NCI-H2171 treated with DMSO at 0.1 percent for 48 hours (cell line): ENCODE measurements around the gene PPP1R1B.
A peak's percentile ranks its signal among the peaks of the same experiment; 100 is the strongest.

ENCODE experiments used
- DNase-seq: peaks from one replicate; lab custom pipeline; 2025; lab: John Stamatoyannopoulos, UW

Gene PPP1R1B

GRCh38 chr17:39600288-39600996, 26.3 kb upstream of the PPP1R1B start:
- DNase-seq: no peak

DNA sequence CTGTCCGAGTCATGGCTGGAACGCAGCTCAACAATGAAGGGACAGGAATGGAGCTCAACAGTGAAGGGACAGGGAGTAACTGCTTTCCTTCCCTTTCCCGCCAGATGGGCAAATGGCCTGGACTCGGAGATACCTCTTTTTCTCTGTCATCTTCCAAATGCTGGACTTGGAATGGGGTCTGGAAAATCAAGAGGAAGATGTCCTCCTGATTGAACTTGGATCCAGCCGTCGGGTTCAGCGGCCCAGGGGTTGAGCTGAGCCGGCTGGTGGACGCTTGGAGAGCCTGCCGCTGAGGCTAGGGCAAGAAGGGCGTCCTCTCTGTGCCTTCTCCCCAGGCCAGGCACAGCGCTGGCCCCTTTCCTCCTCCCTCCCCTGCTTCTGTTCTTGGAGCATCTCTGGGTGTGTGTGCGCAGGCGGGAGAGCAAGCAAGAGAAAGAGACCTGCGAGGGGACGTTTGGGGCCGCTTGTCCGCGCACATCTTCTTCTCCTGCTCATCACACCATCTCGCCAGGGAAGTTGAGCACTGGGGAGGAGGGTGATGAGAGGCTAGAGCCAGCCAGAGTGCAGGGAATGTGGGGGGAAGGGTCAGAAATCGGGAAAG, 25.7 kb upstream of the PPP1R1B start:
- DNase-seq: no peak

GRCh38 chr17:39601758-39602532, 24.8 kb upstream of the PPP1R1B start:
- DNase-seq: no peak

DNA sequence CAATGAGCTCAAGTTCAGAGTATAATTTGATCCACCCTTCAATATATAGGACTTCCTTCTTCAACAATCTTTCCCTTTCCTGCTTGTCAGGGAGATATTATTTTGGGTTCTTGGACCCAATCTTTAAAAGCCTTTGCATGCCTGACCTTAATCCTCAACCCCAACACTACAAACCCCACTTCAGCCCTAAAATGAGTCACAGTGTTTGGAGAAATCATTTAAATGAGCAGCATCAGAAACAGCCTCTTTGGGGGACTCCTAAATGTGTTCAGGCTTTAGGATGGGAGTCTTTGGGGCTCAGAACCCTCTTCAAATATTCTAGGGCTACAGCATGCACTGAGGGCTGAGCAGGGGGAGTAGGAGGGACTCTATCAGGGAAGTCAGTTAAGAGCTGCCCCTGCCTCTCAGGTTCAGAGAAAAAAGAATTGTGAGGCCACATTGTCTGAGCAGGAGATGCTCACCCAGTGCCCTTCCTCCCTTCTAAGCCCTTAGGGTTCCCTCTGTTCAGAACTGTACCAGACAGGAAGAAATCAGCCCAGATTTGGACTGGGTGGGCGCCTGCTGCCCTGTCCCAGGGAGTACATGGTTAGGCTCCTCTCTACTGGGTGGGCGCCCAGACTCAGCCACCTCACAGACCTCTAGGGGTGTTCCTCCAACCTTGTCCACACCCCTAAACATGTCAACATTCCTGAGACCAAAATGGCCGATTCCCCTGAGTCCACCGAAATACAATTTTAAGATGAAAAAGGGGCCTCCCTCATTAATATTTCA, 24.0 kb upstream of the PPP1R1B start:
- peak; percentile 14 for DNase-seq

- no peak for DNase-seq
These were observed 23.3 kb upstream of the PPP1R1B start for GRCh38 chr17:39603304-39604016.

DNA sequence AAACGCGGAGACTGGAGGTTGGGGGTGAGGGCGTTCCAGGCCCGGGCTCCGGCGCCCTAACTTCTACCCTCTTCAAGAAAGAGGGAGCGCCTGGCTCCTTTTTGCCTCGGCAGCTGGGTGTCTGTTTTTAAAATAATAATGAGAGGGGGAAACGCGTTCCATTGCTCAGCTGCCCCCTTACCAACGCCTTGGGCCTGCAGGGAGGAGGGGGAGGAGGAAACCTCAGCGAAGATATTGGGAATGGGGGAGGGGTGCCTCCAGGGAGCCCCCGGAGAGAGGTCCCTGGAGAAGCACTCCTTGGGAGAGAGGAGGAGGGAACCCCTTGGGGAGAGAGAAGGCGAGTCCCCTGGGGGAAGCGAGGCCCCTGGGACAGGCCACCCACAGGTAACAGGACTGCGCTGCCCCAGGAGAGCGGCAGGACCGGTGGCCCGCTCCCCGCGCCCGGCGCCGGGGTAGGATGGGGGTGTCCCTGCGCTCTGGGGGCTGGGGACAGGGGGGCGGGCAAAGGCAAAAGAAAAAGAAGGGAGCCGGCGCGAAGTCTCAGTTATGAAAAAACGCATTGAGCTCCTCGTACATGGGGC, 21.8 kb upstream of the PPP1R1B start:
- DNase-seq: peak; percentile 20

GRCh38 chr17:39605492-39606433, 21.0 kb upstream of the PPP1R1B start:
- no peak for DNase-seq

- DNase-seq: no peak
These were observed 20.2 kb upstream of the PPP1R1B start for GRCh38 chr17:39606434-39607056.

DNA sequence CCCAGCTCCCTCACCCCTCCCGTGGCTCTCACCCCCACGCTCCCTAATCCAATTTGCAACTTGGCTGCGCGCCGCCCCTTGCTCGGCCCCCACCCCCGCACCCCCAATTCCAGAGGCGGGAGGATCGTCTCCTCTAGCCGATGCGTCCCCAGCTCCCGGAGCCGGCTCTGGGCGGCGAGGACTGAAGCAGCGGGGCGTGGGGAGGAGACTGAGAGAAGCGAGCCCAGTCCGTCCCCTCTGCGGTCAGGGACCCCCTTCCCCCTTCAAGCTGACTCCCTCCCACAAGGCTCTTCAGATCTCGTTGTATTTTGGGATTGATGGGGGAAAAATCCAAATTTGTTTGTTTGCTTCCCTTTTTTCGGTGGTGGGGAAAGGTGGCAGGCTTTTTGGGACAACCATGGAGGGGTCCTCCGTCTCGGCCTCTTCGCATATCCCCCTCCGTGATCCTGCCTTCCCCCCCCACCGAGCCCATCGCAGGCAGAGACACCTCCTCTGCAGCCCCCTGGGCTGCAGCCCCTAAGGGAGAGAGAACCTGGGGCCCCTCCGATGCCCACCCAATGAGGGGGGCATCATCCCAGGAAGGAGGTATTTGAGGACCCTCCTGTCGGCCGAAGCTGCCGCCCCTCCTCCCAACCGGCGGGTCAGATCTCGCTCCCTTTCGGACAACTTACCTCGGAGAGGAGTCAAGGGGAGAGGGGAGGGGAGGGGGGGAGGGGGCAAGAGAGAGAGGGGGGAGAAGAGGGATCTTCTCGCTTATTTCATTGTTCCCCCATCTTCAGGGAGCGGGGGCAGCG, 19.5 kb upstream of the PPP1R1B start:
- peak; percentile 21 for DNase-seq

DNA sequence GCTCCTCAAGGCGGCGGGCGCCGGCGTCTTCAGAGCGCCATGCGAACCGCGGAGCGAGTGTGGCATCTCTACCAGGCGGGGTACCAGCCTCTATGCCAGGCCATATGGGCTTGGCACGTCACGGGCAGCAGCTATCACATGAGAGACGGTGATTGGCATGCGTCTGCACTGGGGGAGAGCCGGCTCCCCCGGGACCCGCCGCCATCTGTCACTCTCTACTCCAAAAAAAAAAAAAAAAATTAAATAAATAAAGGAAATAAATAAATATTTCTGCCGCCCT, 19.0 kb upstream of the PPP1R1B start, which contains the start of gene NEUROD2:
NEUROD2 (minus strand) TSS at position 70 of the 280 bp plus-strand sequence. CDS start 1,321 bp downstream, outside the sequence.
- DNase-seq: peak; percentile 94

DNA sequence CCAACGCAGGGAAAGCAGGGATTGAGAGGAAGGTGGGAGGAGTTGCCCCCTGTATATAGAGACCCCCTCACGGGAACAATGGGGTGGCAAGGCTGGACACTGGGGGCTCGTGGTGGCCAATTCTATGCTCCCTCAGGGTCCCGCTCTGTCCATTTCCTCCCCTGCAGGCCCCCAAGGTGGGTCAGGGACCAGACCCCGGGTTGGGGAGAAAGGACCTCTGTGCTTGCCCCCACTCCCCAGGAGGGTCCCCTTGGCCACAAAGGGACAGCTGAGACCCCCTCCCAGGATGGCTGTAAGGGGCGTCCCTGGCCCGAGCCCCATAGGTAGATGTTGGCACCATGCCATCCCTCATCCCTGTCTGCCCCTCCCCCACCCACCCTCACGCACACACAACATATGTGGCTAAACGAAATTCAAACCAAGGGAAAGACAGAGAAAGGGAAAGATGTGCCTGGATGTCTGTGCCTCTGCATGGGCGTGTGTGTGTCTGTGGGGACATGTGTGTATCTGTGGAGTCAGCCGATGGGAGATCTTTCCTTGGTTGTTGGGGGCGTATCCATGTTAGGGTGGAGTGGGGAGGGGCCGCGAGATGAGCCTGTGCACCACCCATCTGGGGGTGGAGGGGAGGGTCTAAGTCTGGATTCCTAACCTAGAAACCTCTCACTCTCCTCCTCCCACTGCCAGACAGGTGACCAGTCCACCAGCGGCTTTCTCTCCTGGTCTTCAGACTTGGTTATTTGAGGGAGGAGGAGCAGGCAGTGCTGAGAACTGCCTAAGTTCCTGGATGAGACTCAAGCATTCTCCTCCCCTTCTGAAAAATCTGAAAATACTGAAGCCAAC, 18.4 kb upstream of the PPP1R1B start:
- peak; percentile 92 for DNase-seq

DNA sequence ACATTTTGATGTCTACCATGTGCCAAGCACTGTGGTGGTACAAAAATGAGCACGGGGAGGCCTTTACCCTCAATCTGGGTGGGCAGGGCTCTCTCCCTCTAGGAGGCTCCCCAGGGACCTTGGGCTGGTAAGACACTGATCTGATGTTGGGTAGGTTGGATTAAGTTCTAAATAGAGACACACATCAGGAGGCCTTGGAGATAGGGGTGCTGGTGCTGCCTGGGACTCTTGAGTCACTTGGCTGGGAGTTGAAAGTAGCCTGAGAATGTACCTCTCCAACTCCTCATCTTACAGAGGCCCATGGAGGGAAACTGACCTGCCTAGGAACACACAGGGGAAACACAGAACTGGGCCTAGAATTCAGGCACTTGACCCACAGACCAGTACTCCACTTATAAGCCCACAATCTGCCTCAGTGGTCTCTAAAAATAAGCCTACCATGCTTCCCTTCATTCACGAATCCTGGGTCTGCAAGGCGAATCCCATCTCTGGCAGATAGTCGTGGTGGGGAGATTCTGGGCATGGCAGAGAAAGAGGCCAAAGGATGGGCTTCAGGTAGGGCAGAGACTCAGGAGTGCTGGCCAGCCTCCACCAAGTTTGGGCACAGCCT, 17.2 kb upstream of the PPP1R1B start:
- DNase-seq: no peak

GRCh38 chr17:39611401-39612112, 15.2 kb upstream of the PPP1R1B start:
- DNase-seq: peak; percentile 70

GRCh38 chr17:39612291-39612894, 14.4 kb upstream of the PPP1R1B start:
- peak; percentile 86 for DNase-seq

- peak; percentile 30 for DNase-seq
These were observed 13.8 kb upstream of the PPP1R1B start for GRCh38 chr17:39612935-39613464.

- no peak for DNase-seq
These were observed 12.1 kb upstream of the PPP1R1B start for GRCh38 chr17:39614545-39615157.
